GM12878 (cell line): Measurements from ENCODE around the gene GBX1. TPM values are rescaled to one million over a fixed set of nuclear protein-coding genes. Genes with fewer than 3 reads are reported as not detected.

Experiments used
- ATAC-seq: fragments of 200-7000 bp; cut with Tn5 transposase; 3 replicates; pipeline ENCODE4 v1.9.1; 2020; ENCODE audit warnings: mild to moderate bottlenecking, moderate library complexity
- BruUV-seq: library from RNA; stranded (reverse); fragments of 400-500 nt; replicated peaks from 2 replicates; lab custom pipeline; 2021; lab: Mats Ljungman, UMichigan
- CTCF ChIA-PET: fragments of 300-600 bp; sonication (Branson Sonifier 250); formaldehyde crosslinking; extraction: SDS; loops from one replicate; lab custom pipeline; 2021; ENCODE audit warnings: inconsistent platforms; lab: Yijun Ruan, JAX
- POLR2A ChIA-PET: fragments of 350-600 bp; formaldehyde crosslinking; extraction: SDS; loops from one replicate; lab custom pipeline; 2021; ENCODE audit warnings: inconsistent platforms; lab: Charles Lee
- RAD21 ChIA-PET: fragments of 300-600 bp; sonication (Branson Sonifier 250); formaldehyde crosslinking; loops from one replicate; lab custom pipeline; 2023; ENCODE audit warnings: antibody characterized with exemption; ENCODE audit not compliant: unreplicated experiment; lab: Charles Lee
- SMC1A ChIA-PET: fragments of 300-600 bp; sonication (Branson Sonifier 250); formaldehyde crosslinking; loops from one replicate; lab custom pipeline; 2023; ENCODE audit not compliant: unreplicated experiment, uncharacterized antibody; lab: Charles Lee
- DNase-seq: peaks from one replicate; pipeline ENCODE4 v3.0.0-alpha.2; 2011; ENCODE audit warnings: low read depth, low spot score
- FAIRE-seq: peaks from 3 replicates; lab custom pipeline; 2011; peaks lifted over from hg19 to GRCh38; lab: Jason Lieb, UNC
- H2AFZ ChIP-seq: 2 replicates; pipeline ENCODE4 v1.6.0; 2011; ENCODE audit warnings: low read depth, low read length, control low read depth; ENCODE audit not compliant: control insufficient read depth
- H3K27ac ChIP-seq: 2 replicates; pipeline ENCODE4 v1.5.1; 2011; ENCODE audit warnings: control low read depth; ENCODE audit not compliant: control insufficient read depth, insufficient read depth
- H3K27me3 ChIP-seq, 2 experiments: replicated peaks in 1 of 2; 2 replicates each; pipeline versions ENCODE4 v1.6.0 to v1.6.1; 2011; ENCODE audit warnings: low read length in 1 of 2; ENCODE audit not compliant: control insufficient read depth in 2 of 2, insufficient read depth in 2 of 2
- H3K36me3 ChIP-seq, 2 experiments: 2 replicates each; pipeline ENCODE4 v1.5.1; 2011; ENCODE audit warnings: low read length in 1 of 2; ENCODE audit not compliant: control insufficient read depth in 2 of 2, insufficient read depth in 2 of 2
- H3K4me1 ChIP-seq: 2 replicates; pipeline ENCODE4 v1.6.1; 2011; ENCODE audit warnings: mild to moderate bottlenecking, low read length, moderate library complexity, mixed read lengths; ENCODE audit not compliant: control insufficient read depth, insufficient read depth
- H3K4me2 ChIP-seq: 2 replicates; pipeline ENCODE4 v1.6.0; 2011; ENCODE audit warnings: control low read depth; ENCODE audit not compliant: control insufficient read depth, insufficient read depth
- H3K4me3 ChIP-seq: fragments of 200-600 bp; sonication (generic); 2 replicates; pipeline ENCODE4 v1.5.1; 2016
- H3K79me2 ChIP-seq: 2 replicates; pipeline ENCODE4 v1.6.0; 2011; ENCODE audit warnings: low read length; ENCODE audit not compliant: control insufficient read depth, insufficient read depth
- H3K9ac ChIP-seq: 2 replicates; pipeline ENCODE4 v1.8.0; 2011; ENCODE audit warnings: low read length, control low read depth, mixed read lengths; ENCODE audit not compliant: control insufficient read depth, insufficient read depth
- H3K9me3 ChIP-seq: replicated peaks from 3 replicates; pipeline ENCODE4 v1.5.1; 2011; ENCODE audit warnings: mild to moderate bottlenecking, low read length; ENCODE audit not compliant: control insufficient read depth, insufficient read depth
- H4K20me1 ChIP-seq: 2 replicates; pipeline ENCODE4 v1.6.0; 2011; ENCODE audit not compliant: control insufficient read depth, insufficient read depth
- ATF7 ChIP-seq: fragments of 450-650 bp; IDR thresholded peaks from 2 replicates; pipeline ENCODE4 v1.6.1; 2016; ENCODE audit warnings: low read depth, mild to moderate bottlenecking
- E2F4 ChIP-seq: IDR thresholded peaks from 2 replicates; pipeline ENCODE4 v1.6.1; 2012; ENCODE audit warnings: low read depth, low read length, improper control_type of control experiment
- ESRRA ChIP-seq: IDR thresholded peaks from 2 replicates; pipeline ENCODE4 v1.6.1; 2012; ENCODE audit warnings: mild to moderate bottlenecking, low read length, improper control_type of control experiment
- MXI1 ChIP-seq: fragments of 150-350 bp; IDR thresholded peaks from 2 replicates; pipeline ENCODE4 v1.6.1; 2011; ENCODE audit warnings: low read depth, mild to moderate bottlenecking, inconsistent platforms, low read length, improper control_type of control experiment
- ZNF207 ChIP-seq: fragments of 450-650 bp; IDR thresholded peaks from 2 replicates; pipeline ENCODE4 v1.6.1; 2014; ENCODE audit warnings: antibody characterized with exemption, mild to moderate bottlenecking, borderline replicate concordance
- WGBS: methylation state at CpG from one replicate; pipeline ENCODE4 v1.1.6; 2016; ENCODE audit warnings: low lambda C conversion rate; ENCODE audit not compliant: insufficient replicate concordance, insufficient coverage; ENCODE audit errors: missing lambda C conversion rate; 5-methylcytosine and 5-hydroxymethylcytosine counted together
- in situ Hi-C: fragments of 300-500 bp; cut with MboI; formaldehyde crosslinking; loops from 9 replicates; pipeline ENCODE4 v1.14.3; 2018; ENCODE audit warnings: mixed read lengths
- intact Hi-C: fragments of 100-400 bp; cut with micrococcal nuclease; formaldehyde crosslinking; loops from one replicate; pipeline ENCODE4 v1.14.2; 2022; ENCODE audit not compliant: unreplicated experiment
- polyA plus RNA-seq, 11 experiments: library from polyadenylated mRNA; depleted of rRNA in 4 of 11; unstranded in 6 of 11; stranded (reverse) in 5 of 11; fragments of >200 nt; fragmentation: Nextera tagmentation in 4 of 11; fragmentation: Illumina TruSeq in 1 of 11; extraction: Ambion mirVana in 4 of 11; extraction: Trizol in 1 of 11; gene quantifications; 1 replicate in 1 of 11; 2 replicates in 10 of 11; pipeline versions ENCODE4 v1.2.1 to v1.2.3, GENCODE V29; 2011 to 2016; ENCODE audit warnings: inconsistent platforms in 2 of 11, missing spikeins in 2 of 11, low read depth in 1 of 11
- total RNA-seq, 4 experiments: library from RNA; depleted of rRNA in 3 of 4; stranded (reverse); fragments of >200 nt in 3 of 4; fragmentation: Illumina TruSeq in 1 of 4; extraction: Trizol in 1 of 4; gene quantifications; 2 replicates each; pipeline versions ENCODE4 v1.2.1 to v1.2.3, GENCODE V29; 2013 to 2021
- TF ChIP-seq, protein P1 (sequence below): fragments of 450-650 bp; formaldehyde crosslinking; IDR thresholded peaks from 2 replicates; pipeline ENCODE4 v1.4.0; 2020; ENCODE audit warnings: mild to moderate bottlenecking, moderate library complexity

GBX1 gene
- total and polyA plus RNA-seq, 10 of the 15 experiments (the other 5 are each of a cell fraction or from before 2014, with no cell fraction given), result not detected

- H3K79me2 ChIP-seq, result no peaks in the 10 kb centered on the region
- H3K9ac ChIP-seq, result no peak overlapping the region
- BruUV-seq, result no TSS peak
- POLR2A ChIA-PET, result no interaction called here
- H3K27ac ChIP-seq, result no peak overlapping the region
- SMC1A ChIA-PET, result no interaction called here
- H3K27me3 ChIP-seq, result no peaks in the 10 kb centered on the region
- no peaks in the 10 kb centered on the region for H3K4me1 ChIP-seq
- CTCF ChIA-PET, result interaction anchor here (1.2 kb wide), 1 partner anchor 27 kb away, joined by 3 read pairs; no protein-coding TSS in a partner anchor
- H3K4me2 ChIP-seq, result no peak overlapping the region
- no peak overlapping the region for H2AFZ ChIP-seq
- intact Hi-C loops (no loop called here), in situ Hi-C loops (no loop called here)
- peaks cover 3 to 19% of the 10 kb centered on the region in 2 experiments; a peak in 3 of 4 replicates for H3K36me3 ChIP-seq
- H3K9me3 ChIP-seq, result no peaks in the 10 kb centered on the region
- WGBS, result 90% methylated on average over 26 of the region's 27 CpGs
- FAIRE-seq, result no peak
- RAD21 ChIA-PET, result no interaction called here
- ATAC-seq, result no peak
- H4K20me1 ChIP-seq, result no peaks in the 10 kb centered on the region; the same call in 1 of the 2 replicates
- TF ChIP-seq, protein P1, sequence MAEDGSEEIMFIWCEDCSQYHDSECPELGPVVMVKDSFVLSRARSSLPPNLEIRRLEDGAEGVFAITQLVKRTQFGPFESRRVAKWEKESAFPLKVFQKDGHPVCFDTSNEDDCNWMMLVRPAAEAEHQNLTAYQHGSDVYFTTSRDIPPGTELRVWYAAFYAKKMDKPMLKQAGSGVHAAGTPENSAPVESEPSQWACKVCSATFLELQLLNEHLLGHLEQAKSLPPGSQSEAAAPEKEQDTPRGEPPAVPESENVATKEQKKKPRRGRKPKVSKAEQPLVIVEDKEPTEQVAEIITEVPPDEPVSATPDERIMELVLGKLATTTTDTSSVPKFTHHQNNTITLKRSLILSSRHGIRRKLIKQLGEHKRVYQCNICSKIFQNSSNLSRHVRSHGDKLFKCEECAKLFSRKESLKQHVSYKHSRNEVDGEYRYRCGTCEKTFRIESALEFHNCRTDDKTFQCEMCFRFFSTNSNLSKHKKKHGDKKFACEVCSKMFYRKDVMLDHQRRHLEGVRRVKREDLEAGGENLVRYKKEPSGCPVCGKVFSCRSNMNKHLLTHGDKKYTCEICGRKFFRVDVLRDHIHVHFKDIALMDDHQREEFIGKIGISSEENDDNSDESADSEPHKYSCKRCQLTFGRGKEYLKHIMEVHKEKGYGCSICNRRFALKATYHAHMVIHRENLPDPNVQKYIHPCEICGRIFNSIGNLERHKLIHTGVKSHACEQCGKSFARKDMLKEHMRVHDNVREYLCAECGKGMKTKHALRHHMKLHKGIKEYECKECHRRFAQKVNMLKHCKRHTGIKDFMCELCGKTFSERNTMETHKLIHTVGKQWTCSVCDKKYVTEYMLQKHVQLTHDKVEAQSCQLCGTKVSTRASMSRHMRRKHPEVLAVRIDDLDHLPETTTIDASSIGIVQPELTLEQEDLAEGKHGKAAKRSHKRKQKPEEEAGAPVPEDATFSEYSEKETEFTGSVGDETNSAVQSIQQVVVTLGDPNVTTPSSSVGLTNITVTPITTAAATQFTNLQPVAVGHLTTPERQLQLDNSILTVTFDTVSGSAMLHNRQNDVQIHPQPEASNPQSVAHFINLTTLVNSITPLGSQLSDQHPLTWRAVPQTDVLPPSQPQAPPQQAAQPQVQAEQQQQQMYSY, result no peak
- TF ChIP-seq ESRRA (no peak), ATF7 (no peak), E2F4 (no peak), MXI1 (no peak), ZNF207 (no peak)
- no peak for DNase-seq
- no peak overlapping the region for H3K4me3 ChIP-seq
These were observed 50.7 kb downstream of the GBX1 start for GRCh38 chr7:151116603-151117440.
